ENCODE data around the gene CST7. TPM values are rescaled to one million over a fixed set of nuclear protein-coding genes. Genes with fewer than 3 reads are reported as not detected.

The CST7 gene
- total and polyA plus RNA-seq, 2 experiments from 2014 or later: not detected

GRCh38 chr20:24960861-24961260, 11.8 kb downstream of the CST7 start:
- Mint-ChIP-seq H3K4me1 (no peaks in the 10 kb centered on the region), H3K27ac (no peak overlapping the region)
- no peaks in the 10 kb centered on the region for H3K4me1 ChIP-seq (ENCODE audit: insufficient read depth)

More at GRCh38 chr20:24960861-24961260, 11.8 kb downstream of the CST7 start:
- no peaks in the 10 kb centered on the region for H3K27me3 ChIP-seq (ENCODE audit: insufficient read depth)
- no peak overlapping the region for H3K4me2 ChIP-seq
- H3K4me3 ChIP-seq: no peak overlapping the region
- no peaks in the 10 kb centered on the region; the same call in 1 of the 2 replicates for H4K20me1 ChIP-seq (replicated peaks; ENCODE audit: insufficient read depth)
- Mint-ChIP-seq H3K4me3 (no peak overlapping the region), H3K27me3 (ENCODE audit: insufficient read depth, low read depth, poor library complexity) (peaks cover 6% of the 10 kb centered on the region), H3K36me3 (ENCODE audit: low read depth) (peaks cover 27% of the 10 kb centered on the region), H3K9me3 (no peaks in the 10 kb centered on the region; the same call in 2 of the 3 replicates)
- no peak overlapping the region for H3K27ac ChIP-seq (ENCODE audit: low read depth)
- H3K36me3 ChIP-seq (ENCODE audit: insufficient read depth): peaks cover 7% of the 10 kb centered on the region
- ATAC-seq (no peak), DNase-seq (ENCODE audit: low spot score) (no peak)
- no peaks in the 10 kb centered on the region for H3K79me2 ChIP-seq (replicated peaks; ENCODE audit: insufficient read depth)
- H3F3A ChIP-seq (replicated peaks; ENCODE audit: low read depth): no peaks in the 10 kb centered on the region
- no peak overlapping the region for H2AFZ ChIP-seq
- H3K9me2 ChIP-seq (ENCODE audit: insufficient read depth): no peaks in the 10 kb centered on the region
- TF ChIP-seq, protein P1, sequence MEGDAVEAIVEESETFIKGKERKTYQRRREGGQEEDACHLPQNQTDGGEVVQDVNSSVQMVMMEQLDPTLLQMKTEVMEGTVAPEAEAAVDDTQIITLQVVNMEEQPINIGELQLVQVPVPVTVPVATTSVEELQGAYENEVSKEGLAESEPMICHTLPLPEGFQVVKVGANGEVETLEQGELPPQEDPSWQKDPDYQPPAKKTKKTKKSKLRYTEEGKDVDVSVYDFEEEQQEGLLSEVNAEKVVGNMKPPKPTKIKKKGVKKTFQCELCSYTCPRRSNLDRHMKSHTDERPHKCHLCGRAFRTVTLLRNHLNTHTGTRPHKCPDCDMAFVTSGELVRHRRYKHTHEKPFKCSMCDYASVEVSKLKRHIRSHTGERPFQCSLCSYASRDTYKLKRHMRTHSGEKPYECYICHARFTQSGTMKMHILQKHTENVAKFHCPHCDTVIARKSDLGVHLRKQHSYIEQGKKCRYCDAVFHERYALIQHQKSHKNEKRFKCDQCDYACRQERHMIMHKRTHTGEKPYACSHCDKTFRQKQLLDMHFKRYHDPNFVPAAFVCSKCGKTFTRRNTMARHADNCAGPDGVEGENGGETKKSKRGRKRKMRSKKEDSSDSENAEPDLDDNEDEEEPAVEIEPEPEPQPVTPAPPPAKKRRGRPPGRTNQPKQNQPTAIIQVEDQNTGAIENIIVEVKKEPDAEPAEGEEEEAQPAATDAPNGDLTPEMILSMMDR (conservative IDR thresholded peaks at IDR 0.05; ENCODE audit: low read depth in 2 of 2): no peak
- TF ChIP-seq NANOG (IDR thresholded peaks at IDR 0.05; ENCODE audit: borderline replicate concordance) (no peak), REST (IDR thresholded peaks at IDR 0.05; ENCODE audit: unreplicated experiment) (no peak), STAT1 (IDR thresholded peaks at IDR 0.05; ENCODE audit: unreplicated experiment) (no peak)
